NCI-H187 (cell line): Measurements from ENCODE around the gene CRISP2.

Source experiments
- DNase-seq, 2 experiments: peaks; one replicate each; lab custom pipeline; 2025; lab: John Stamatoyannopoulos, UW

Gene CRISP2

DNA sequence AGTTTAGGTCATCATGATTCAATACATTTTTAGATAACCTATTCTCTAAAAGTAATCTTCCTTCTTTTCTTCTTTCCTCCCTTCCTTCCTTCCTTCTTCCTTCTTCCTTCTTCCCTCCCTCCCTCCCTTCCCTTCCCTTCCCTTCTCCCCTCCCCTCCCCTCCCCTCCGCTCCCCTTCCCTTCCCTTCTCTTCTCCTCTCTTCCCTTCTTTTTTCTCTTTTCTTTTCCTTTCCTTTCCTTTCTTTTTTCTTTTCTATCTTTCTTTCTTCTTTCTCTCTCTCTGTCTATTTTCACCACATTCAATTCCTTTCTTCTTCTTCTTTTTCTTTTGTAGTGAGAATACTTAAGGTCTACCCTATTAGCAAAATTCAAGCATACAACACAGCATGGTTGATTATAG lies 59.4 kb downstream of the CRISP2 start:
- DNase-seq = no peak

DNA sequence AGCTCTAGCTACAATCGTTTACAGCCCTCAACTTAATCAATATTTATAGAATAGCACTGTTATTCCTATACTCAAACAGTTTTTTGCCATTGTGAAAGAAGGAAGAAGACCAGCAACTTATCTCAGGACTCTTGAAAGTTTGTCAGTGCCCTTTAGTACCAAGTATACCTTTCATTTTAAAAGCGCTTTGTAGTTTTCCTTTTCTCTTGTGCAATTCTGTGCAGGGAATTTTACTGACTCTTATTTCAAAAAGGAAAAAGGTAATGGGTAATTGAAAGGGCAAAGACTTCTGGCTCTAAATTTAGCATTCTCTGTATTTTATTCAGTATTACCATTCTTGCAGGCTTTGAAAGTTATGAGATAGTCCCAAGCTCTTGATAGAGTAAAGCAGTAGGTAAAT lies 59.9 kb downstream of the CRISP2 start:
- no peak for DNase-seq

DNA sequence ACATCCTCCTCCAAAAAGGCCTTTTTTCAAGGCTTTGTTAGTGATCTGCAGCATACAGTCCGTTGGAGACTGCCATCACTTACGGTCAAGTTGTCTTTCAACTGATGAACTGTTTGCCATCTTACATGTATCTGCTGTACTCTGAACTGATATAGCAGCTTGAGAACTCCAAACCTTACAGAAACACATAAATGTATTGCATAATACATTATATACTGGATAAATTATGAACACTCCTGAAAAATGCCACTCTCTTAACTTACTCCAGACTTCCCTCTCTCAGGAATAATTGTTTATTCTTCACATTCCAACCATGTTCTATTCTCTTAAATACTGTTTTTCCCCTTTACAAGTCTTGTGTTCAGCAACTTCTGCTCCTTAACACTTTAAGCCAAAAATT lies 62.1 kb downstream of the CRISP2 start:
- DNase-seq = no peak

DNA sequence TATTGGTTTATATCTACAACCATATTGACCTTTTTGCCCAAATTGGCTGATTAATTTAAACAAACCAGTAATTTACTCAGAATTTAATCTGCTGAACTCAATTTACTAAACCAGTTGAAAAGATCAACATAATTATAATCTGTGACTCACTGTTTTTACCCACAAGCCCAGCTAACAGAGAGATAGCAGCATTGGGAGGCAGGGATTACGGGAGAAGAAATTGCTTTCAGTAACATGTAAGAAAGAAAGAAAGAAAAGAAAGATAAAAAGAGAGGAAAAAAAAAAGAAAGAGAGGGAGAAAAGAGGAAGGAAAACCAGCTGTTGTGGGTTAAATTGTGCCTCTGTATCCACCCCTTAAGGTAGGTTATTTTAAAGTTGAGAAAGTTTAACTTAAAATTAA lies 63.4 kb downstream of the CRISP2 start:
- no peak for DNase-seq

DNA sequence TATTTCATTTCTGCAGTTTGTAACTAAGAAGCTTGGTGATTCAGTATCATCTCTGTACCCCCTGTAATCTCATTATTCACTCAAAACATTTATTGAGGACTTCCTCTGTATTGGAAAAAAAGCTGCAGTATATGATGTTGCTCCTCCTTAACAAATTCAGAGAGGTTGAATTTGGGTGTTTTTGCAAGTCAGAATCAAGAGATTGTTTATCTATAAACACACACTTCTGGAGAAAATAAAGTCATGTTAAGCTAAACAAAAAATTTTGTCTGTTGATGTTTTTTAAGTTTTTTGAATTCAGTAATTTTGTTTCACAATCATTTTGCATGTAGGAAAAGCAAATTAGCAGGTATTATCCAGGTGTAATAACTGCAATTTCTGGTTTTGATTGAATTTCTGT lies 65.3 kb downstream of the CRISP2 start:
- no peak for DNase-seq

DNA sequence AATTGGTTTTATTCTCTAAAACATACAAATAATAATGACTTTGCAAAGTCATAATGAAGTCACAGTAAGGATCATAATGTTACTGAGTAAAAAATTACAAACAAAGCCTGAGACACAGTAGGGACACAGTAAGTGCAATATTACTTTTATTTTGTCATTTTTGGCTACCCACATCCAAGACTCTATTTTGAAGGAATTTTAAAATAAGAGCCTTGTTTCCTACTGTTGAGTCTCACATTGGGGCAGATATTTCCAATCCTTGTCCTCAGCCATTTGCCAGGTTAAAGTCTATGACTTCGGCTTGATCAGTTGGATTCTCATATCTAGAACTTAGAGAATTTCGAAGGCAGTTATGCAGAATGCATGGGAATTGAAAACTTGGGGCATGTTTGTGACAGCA lies 65.9 kb downstream of the CRISP2 start:
- no peak for DNase-seq

DNA sequence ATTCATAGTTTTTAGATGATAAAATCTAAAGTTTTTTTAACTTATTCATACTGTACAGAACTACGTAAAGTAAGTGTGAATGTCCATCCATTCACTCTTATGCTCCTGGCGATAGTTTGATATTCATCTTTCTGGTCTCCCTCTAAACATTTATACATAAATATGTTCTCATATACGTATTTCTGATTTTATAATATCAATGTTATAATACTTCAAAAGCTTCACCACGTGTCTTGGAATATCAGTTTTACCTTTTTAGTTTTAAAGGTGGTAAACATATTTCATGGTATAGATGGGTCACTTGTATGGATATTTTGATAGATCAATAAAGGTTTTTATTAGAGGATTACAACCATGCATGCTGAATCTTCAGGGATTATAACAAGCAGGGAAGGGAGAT lies 66.4 kb downstream of the CRISP2 start:
- DNase-seq = no peak

DNA sequence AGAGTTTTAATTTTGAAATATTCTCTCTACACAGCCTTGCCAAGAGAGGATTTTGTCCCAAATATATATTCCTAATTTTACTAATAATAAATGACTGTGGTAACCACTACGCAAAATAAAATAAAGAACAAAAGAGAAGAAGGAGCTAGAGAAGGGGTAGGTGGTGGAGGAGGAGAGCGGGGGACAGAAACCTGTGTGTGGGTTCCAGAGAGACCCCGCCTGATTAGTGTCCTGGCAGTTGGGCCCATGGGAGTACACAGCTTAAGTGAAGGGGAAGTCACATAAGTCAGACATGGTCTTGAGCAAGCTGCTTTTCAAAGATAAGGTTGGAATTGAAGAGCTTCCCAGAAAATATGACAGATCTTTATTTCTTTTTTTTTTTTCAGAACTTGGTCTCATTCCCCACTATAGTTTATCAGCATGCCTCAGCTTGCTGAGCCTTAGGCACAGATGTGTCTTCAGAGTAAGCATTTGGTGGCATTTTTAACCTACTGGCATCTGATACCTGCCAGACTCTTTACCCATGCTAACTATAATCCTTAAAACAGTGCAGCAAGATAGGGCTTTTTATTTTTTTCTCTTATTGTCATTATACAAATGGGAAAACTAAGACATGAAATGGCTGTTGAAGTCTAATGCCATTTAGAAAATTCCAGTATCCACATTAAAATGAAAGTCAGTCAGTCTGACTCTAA lies 67.1 kb downstream of the CRISP2 start:
- no peak for DNase-seq

DNA sequence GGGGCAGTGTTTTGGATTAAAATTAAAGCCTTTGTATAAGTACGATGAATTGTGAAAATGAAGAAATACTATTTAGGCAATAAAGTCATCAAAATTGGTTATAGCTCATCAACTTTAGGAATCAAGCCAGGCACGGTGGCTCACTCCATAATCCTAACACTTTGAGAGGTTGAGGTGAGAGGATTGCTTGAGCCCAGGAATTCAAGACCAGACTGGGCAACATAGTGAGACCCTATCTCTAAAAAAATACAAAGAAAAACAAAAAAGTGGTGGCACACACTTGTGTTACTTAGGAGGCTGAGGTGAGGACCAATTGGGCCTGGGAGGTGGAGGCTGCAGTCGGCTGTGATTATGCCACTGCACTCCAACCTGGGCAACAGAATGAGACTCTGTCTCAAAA lies 68.2 kb downstream of the CRISP2 start:
- no peak for DNase-seq
